ENCODE results near the gene TOP2B. TPM values are rescaled to one million over a fixed set of nuclear protein-coding genes. Genes with fewer than 3 reads are reported as not detected.

Gene TOP2B
- total and polyA plus RNA-seq, 4 donors = 13.5 to 52.9 (median 34.5) TPM

DNA sequence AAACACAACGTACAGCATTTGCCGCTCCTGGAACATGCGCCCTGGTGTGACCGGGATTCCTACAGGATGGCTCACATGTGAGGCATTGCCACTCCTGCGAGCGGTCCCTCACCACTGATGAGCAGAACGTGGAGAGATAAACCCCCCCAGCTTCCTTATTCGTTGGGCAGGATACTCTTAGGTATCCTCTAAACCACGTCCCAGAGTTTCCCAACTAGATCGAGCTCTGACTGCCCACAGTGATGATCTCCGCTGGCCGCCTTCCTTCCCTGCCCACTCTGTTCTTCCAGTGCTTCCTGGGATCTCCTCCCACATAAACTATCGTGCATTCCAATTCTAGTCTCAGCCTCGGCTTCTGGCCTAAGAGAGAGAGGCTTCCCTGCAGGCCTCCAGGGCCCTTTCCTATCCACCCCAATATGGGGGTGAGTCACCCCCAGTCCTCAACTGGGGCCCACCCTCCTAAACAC is 91.8 kb downstream of the TOP2B start (continued):
- TF ChIP-seq RXRA (IDR thresholded peaks at IDR 0.05) (no peak), FOXA1 (IDR thresholded peaks at IDR 0.05) (no peak), HNF4A (conservative IDR thresholded peaks at IDR 0.05) (no peak)

DNA sequence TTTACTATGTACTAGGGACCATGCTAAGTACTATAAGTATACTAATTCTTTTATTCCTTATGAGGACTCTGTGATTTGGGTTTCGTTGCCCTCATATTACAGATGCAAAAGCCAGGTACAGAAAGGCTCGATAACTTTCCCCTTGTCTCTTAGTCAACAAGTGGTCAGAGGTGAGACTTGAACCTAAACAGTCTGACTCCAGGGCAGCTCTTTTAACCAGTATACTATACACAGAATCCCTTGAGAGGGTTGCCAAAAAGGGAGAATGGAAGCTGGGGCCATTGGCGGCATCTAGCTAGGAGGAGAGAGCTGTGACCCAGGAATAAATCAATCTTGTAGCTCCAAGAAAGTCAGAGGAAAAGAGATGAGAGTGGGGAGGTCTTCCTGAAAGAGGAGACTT is 92.4 kb downstream of the TOP2B start:
- TF ChIP-seq, protein P1, sequence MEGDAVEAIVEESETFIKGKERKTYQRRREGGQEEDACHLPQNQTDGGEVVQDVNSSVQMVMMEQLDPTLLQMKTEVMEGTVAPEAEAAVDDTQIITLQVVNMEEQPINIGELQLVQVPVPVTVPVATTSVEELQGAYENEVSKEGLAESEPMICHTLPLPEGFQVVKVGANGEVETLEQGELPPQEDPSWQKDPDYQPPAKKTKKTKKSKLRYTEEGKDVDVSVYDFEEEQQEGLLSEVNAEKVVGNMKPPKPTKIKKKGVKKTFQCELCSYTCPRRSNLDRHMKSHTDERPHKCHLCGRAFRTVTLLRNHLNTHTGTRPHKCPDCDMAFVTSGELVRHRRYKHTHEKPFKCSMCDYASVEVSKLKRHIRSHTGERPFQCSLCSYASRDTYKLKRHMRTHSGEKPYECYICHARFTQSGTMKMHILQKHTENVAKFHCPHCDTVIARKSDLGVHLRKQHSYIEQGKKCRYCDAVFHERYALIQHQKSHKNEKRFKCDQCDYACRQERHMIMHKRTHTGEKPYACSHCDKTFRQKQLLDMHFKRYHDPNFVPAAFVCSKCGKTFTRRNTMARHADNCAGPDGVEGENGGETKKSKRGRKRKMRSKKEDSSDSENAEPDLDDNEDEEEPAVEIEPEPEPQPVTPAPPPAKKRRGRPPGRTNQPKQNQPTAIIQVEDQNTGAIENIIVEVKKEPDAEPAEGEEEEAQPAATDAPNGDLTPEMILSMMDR (IDR thresholded peaks at IDR 0.05; ENCODE audit: low read depth, low read length, missing input control) = no peak
- TF ChIP-seq RAD21 (IDR thresholded peaks at IDR 0.05) (no peak), GABPA (IDR thresholded peaks at IDR 0.05 in 1 of 2, conservative IDR thresholded peaks at IDR 0.05 in 1 of 2) (no peak), HNF4A (conservative IDR thresholded peaks at IDR 0.05) (no peak), JUND (IDR thresholded peaks at IDR 0.05) (no peak), YY1 (IDR thresholded peaks at IDR 0.05) (no peak), HNF4G (IDR thresholded peaks at IDR 0.05) (no peak)
- TF ChIP-seq, protein P2, sequence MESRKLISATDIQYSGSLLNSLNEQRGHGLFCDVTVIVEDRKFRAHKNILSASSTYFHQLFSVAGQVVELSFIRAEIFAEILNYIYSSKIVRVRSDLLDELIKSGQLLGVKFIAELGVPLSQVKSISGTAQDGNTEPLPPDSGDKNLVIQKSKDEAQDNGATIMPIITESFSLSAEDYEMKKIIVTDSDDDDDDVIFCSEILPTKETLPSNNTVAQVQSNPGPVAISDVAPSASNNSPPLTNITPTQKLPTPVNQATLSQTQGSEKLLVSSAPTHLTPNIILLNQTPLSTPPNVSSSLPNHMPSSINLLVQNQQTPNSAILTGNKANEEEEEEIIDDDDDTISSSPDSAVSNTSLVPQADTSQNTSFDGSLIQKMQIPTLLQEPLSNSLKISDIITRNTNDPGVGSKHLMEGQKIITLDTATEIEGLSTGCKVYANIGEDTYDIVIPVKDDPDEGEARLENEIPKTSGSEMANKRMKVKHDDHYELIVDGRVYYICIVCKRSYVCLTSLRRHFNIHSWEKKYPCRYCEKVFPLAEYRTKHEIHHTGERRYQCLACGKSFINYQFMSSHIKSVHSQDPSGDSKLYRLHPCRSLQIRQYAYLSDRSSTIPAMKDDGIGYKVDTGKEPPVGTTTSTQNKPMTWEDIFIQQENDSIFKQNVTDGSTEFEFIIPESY (IDR thresholded peaks at IDR 0.05) = no peak
- TF ChIP-seq, protein P3, sequence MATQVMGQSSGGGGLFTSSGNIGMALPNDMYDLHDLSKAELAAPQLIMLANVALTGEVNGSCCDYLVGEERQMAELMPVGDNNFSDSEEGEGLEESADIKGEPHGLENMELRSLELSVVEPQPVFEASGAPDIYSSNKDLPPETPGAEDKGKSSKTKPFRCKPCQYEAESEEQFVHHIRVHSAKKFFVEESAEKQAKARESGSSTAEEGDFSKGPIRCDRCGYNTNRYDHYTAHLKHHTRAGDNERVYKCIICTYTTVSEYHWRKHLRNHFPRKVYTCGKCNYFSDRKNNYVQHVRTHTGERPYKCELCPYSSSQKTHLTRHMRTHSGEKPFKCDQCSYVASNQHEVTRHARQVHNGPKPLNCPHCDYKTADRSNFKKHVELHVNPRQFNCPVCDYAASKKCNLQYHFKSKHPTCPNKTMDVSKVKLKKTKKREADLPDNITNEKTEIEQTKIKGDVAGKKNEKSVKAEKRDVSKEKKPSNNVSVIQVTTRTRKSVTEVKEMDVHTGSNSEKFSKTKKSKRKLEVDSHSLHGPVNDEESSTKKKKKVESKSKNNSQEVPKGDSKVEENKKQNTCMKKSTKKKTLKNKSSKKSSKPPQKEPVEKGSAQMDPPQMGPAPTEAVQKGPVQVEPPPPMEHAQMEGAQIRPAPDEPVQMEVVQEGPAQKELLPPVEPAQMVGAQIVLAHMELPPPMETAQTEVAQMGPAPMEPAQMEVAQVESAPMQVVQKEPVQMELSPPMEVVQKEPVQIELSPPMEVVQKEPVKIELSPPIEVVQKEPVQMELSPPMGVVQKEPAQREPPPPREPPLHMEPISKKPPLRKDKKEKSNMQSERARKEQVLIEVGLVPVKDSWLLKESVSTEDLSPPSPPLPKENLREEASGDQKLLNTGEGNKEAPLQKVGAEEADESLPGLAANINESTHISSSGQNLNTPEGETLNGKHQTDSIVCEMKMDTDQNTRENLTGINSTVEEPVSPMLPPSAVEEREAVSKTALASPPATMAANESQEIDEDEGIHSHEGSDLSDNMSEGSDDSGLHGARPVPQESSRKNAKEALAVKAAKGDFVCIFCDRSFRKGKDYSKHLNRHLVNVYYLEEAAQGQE (IDR thresholded peaks at IDR 0.05) = no peak
- TF ChIP-seq, protein P4, sequence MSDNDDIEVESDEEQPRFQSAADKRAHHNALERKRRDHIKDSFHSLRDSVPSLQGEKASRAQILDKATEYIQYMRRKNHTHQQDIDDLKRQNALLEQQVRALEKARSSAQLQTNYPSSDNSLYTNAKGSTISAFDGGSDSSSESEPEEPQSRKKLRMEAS (IDR thresholded peaks at IDR 0.05) = no peak
- TF ChIP-seq, protein P5, sequence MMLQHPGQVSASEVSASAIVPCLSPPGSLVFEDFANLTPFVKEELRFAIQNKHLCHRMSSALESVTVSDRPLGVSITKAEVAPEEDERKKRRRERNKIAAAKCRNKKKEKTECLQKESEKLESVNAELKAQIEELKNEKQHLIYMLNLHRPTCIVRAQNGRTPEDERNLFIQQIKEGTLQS (IDR thresholded peaks at IDR 0.05) = no peak
- Histone ChIP-seq H3K27ac (ENCODE audit: low read depth in 1 of 2, low read length in 2 of 2) (no peak overlapping the region), H3K4me1 (ENCODE audit: control insufficient read depth in 4 of 4, insufficient read depth in 4 of 4, low read length in 3 of 4) (no peaks in the 10 kb centered on the region), H3K27me3 (ENCODE audit: control insufficient read depth in 4 of 4, insufficient read depth in 4 of 4, low read length in 3 of 4) (no peaks in the 10 kb centered on the region), H3K9me3 (ENCODE audit: control insufficient read depth in 4 of 4, low read length in 3 of 4) (no peaks in the 10 kb centered on the region), H3K36me3 (ENCODE audit: control insufficient read depth in 4 of 4, insufficient read depth in 3 of 4, low read depth in 1 of 4, low read length in 3 of 4) (peaks cover 0 to 3% (median 0%) of the 10 kb centered on the region in 4 donors), H3K4me3 (ENCODE audit: low read depth in 1 of 3, low read length in 3 of 3) (no peak overlapping the region), H3K9ac (ENCODE audit: low read depth in 1 of 2, low read length in 2 of 2) (no peak overlapping the region)
- DNase-seq (ENCODE audit: low spot score) = no peak
- 98% methylated on average over 3 of the region's 3 CpGs for WGBS
